ENCODE data around the gene NF1.
A peak's percentile ranks its signal among the peaks of the same experiment; 100 is the strongest.
"Not testable (repeated sequence)": the region's sequence is repeated elsewhere in the genome, so short reads cannot be mapped to it uniquely, and the experiment has no call there.

The NF1 gene

DNA sequence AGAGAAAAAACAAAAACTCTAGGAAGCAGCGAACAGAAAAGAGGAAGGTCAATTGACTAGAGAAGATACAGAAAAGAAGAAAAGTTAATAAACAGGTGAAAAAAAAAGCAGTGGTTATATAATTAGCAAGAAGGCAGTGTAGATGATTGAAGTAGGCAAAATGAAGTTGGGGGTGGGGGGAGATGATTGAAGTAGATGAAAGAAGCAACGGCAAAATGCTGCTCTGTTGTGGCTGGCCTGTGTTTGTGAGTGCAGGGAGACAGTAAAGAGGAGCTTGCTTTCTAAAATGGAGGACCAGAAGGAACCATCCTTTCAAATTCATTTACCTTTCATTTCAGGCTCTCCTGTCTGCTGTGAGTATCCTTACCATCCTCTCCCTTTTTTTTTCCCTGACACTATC lies 215.5 kb downstream of the NF1 start:
- peak; percentile 88 for DNase-seq

DNA sequence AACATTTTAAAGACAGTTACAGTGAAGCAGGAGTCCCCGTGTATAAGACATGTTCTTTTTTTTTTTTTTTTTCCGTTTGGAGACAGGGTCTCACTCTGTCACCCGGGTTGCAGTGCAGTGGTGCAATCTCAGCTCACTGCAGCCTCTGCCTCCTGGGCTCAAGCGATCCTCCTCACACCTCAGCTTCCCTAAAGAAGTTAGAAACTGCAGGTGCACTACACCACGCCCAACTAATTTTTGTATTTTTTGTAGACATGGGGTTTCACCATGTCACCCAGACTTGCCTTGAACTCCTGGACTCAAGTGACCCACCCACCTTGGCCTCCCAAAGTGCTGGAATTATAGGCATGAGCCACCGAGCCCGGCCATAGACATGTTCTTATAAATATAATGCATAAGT lies 216.1 kb downstream of the NF1 start:
- DNase-seq: peak; percentile 45

DNA sequence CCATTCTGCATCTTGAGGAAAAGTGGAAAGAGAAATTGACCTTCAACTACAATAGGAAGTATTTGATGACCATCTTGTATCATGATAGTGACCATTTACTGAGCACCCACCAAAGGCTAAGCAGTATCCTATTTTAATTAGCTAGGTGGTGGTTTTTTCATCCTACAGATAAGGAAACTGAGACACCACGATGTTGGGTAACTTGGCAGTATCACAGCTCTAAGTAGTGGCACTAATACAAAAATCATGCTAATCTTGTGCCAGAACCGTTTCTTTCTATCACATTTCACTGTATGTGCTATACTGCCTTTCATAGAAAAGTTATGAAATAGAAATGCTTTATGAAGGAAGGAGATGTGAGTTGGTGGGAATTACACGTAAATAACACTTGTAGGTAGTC lies 216.7 kb downstream of the NF1 start:
- peak; percentile 27 for DNase-seq

DNA sequence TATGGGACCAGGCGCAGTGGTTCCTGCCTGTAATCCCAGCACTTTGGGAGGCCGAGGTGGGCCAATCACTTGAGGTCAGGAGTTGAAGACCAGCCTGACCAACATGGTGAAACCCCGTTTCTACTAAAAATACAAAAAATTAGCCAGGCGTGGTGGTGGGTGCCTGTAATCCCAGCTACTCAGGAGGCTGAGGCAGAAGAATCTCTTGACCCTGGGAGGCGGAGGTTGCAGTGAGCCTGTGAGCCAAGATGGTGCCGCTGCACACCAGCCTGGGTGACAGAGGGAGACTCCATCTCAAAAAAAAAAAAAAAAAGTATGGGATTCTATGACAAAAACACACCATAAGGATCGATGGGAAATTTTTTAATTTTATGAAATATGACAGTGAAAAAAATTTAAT lies 217.4 kb downstream of the NF1 start:
- DNase-seq: peak; percentile 50

DNA sequence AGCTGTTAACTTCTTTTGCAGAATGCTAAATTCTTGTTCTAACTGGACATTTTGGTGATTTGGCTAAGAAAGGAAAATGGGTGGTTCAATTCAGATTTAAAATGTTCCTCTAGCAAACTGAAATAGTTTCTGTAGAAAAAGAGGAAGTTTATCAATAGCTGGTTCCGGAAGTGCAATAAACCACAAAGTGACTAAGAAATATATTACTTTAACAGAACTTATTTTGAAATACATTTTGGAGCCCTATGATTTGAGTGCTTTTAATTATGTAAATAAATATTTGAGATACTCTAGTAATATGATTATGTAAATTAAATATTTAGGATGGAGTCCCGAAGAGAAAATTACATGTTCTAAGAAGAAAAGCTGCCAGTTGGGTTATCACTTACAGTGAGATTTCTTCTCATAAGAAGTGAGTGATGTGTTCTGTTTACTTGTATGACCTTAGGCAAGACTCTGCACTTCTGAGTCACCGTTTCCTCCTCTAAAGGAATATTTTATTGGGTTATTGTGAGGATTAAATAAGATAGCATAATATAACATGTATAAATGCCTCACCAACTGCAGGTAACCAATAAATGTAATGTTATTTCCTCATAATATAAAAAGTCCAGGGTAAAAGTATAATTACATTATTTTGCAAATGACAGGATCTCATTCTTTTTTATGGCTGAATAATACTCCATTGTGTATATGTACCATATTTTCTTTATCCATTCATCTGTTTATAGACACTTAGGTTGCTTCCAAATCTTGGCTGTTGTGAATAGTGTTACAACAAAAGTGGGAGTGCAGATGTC lies 219.4 kb downstream of the NF1 start, which contains the start of gene EVI2B:
EVI2B (minus strand) TSS at position 73 of the 800 bp plus-strand sequence. CDS start 8,445 bp downstream, outside the sequence.
- peak; percentile 84 for DNase-seq

DNA sequence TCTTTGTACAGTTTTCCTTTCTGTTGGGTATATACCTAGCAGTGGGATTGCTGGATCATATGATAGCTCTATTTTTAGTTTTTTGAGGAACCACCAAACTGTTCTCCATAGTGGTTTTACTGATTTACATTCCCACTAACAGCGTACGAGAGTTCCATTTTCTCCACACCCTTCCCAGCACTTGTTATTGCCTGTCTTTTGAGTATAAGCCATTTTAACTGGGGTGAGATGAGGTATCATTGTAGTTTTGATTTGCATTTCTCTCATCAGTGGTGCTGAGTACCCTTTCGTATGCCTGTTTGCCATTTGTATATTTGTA lies 220.0 kb downstream of the NF1 start:
- DNase-seq: no peak

DNA sequence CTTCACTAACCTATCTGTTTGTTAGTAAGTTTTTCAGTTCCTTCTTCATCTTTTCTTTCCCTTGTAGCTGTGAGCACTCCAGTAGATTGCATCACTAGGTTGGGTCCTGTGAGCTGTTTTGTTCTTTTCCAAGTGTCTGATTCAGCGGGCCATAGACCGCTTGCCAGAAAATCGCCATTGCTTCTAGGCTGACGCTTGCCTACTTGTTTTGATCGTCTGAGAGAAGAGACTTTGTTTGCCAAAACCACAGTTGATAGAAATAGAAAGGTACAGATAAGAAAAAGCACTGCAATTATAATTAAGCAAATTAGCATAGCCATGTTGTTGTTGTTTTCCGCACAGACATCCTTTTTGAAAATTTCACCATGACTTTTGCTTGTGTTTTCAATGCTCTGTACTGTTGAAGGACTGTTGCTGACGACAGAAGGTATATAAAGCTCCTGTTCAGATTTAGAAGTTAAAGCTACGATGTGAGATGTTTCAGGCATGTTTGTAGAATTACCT lies 223.6 kb downstream of the NF1 start:
- peak; percentile 92 for DNase-seq

DNA sequence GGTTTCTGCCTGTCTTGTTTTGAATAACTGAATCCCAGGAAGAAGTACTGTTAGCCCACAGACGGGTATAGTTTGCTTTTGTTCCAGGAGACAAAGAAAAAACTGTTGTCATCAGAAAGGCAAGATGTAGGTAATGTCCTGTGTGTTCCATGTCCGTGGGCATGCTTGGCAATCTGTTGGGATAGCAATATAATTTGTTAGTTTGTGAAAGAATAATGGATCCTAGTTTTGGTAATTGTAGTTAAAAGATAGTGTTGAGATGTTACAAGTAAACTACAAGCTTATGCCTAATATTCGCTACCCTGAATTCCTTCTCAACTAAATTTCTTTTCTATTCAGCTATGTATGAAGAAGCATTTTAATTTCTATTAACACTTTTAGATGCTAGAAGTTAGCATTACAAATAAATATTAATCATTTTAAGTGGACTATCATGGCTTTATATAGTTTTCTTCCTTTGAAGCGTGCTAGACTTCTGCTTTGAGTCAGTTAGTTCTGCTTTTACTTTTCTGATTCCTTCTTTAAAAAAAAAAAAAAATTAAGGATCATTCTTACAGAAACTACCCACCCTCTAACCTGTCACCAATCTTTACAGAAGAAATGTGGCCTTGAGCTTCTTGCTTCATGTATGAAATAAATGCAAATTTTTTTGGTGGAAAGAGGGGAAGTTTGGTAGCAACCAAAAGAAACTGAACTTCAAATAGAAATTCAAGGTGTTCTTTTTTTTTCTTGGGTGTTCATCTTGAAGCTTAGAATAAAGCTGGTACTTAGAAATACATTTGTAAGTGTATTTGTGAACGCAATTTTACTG lies 224.3 kb downstream of the NF1 start:
- DNase-seq: peak; percentile 73

DNA sequence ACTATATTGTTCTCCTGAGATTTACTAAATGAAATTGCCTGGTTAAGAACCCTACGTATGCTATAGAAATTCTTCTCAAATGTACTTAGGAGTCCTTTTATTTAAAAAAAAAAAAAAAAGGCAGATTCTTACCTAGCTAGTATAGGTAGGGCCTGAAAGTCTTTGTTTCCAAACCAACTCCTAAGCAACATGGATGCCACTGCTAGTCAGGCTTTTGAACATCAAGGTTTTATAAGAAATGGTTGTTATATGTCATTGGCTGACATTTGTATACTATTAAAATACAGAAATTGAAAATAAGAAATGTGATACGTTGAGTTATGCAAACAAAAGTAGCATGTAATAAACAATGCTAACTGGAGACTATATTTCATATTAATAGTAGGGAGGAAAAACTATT lies 225.5 kb downstream of the NF1 start:
- DNase-seq: peak; percentile 36

DNA sequence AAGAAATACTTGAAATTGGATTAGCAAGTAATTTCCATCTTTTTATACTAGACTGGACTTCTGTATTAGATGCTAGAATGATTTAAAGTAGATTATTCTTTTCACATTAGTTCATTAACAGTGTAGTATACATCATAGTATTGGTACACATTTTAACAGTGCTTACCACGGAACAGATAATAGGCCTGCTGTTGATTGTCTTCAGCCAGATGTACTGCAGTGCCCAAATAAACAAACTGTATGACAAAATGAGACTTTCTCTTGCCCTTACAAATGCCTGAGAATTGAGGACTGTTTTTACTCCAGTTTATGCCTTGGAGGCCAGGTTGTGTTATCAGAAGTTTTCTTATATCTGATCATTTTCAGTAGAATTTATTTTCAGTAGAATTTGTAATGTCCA lies 226.0 kb downstream of the NF1 start:
- peak; percentile 28 for DNase-seq

DNA sequence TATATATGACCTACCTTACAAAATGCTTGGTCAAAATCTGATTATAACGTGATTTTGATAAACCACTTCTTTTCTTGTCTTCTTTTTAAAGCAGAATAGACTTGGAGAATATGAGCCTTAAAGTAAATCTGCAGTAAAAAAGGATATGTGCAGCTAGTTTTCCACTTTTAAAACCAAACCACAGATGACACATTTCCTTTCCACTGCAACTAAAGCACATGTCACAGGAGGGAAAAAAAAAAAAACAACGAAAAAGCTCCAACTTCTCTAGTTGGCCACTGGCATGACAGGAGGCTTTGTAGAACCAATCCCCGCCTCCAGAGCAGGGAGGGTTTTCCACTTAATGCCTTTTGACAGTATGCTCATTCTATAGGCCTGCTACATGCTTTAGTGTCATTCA lies 226.7 kb downstream of the NF1 start, which contains the start of gene EVI2A:
EVI2A (minus strand) TSS at position 142 of the 400 bp plus-strand sequence. CDS start 2,609 bp downstream, outside the sequence.
- peak; percentile 93 for DNase-seq

DNA sequence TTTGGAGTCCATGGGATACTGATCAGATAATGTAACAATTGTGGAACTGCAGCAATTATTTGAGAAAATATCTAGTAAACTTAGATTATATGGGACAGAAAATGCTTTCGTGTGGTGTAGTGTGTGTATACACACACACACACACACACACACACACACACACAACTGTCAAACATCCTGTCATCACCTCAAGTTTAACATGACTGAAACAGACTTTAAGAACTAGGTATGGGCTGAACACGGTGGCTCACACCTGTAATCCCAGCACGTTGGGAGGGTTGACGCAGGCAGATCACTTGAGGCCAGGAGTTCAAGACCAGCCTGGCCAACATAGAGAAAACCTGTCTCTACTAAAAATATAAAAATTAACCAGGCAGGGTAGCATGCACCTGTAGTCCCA lies 227.2 kb downstream of the NF1 start:
- peak; percentile 49 for DNase-seq

DNA sequence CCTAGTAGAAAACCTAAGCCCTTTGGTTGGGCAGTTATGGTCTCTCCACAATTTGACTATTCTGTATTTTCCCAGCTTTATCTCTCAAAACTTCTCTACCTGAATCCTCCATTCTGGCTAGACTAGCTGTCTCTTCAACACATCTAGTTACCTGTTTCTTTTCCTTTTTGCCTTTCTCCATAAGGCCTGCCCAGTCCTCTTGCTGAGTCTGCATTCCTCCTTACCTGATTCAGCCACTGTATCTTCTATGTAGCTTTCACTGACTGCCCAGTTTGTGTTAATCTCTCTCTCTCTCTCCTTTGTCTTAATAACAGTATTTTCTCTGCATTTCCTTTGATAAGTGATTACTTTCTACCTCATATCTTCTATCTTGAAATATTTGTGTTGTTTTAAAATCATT lies 228.8 kb downstream of the NF1 start:
- no peak for DNase-seq

DNA sequence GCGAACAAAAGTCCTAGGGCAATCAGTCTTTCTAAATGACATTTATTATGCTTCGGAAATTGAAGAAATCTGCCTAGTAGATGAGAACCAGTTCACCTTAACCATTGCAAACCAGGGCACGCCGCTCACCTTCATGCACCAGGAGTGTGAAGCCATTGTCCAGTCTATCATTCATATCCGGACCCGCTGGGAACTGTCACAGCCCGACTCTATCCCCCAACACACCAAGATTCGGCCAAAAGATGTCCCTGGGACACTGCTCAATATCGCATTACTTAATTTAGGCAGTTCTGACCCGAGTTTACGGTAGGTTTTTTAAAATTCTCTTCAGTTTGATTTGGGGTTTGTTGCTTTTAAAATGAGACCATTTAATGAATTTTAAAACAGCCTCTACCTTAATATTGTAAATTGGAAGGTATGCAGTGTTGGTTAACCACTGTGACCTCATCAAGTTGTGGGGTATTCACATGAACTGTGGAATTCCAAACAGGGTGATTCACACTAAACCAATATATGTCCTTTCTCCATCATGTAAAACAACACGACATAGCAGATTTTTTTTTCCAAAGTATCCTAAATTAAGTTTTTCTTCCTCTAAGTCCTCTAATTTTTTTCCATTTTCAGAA lies 232.9 kb downstream of the NF1 start:
- DNase-seq: no peak

DNA sequence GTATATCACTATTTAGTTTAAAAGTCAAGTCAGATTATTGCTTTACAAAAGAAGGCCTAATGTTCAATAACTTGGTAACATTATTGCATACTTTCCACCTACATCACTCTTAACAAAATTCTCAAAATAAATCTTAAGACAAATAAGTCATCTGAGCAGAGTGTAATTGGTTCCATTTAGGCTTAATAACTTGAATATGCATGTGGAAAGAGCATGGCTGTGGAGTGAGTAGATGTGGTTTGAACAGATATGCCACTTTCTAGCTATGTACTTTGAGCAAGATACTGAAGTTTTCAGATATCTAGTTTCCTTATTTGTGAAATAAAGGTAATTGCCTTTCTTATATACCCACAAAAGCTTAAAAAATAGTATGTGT lies 233.4 kb downstream of the NF1 start:
- DNase-seq: no peak

DNA sequence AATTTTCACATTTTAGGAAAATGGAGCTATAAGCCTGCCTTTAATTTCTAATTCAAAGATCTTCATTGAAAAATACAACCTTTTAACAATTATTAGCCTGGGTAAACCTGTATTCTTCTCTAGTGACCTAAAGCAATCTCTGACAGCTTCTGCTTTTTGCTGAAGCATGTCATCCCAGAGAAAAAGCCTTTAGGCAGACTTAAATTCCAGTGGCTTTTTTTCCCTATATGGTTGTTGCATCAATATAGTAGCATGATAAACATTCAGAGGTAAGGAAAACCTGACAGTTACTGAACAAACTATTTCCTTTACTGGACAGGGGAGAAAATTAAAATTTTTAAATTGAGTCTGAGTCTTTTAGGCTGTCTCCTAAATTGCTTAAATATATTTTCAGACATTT lies 234.4 kb downstream of the NF1 start:
- no peak for DNase-seq

DNA sequence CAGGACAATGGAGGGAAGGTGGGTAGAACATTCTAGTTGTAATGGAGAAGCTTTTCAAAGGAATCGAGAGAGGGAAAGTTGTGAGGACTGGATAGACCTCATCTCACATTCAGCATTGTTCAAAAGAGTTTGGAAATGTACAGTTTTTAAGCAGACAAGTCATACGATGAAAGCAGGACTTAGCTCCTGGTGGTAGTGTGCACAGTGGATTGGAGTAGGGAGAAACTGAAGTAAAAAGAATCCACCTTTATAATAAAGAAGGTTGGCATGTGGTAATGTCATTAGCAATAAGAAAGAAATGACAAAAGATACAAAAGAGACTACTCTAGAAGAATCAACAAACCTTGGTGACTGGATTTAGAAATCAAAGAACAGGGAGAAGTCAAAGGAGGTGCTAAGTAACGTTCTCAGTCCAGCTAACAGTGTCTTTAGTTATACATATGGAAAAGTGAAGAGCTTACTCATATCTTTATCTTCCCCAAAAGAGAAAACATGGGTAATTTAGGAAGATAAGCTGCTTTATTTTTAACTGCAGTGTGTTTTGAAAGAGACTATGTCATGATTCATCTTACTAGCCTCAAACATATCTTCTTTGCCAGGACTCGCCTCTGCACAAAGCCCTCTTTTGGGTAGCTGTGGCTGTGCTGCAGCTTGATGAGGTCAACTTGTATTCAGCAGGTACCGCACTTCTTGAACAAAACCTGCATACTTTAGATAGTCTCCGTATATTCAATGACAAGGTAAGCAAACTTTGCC lies 245.3 kb downstream of the NF1 start:
- no peak for DNase-seq

DNA sequence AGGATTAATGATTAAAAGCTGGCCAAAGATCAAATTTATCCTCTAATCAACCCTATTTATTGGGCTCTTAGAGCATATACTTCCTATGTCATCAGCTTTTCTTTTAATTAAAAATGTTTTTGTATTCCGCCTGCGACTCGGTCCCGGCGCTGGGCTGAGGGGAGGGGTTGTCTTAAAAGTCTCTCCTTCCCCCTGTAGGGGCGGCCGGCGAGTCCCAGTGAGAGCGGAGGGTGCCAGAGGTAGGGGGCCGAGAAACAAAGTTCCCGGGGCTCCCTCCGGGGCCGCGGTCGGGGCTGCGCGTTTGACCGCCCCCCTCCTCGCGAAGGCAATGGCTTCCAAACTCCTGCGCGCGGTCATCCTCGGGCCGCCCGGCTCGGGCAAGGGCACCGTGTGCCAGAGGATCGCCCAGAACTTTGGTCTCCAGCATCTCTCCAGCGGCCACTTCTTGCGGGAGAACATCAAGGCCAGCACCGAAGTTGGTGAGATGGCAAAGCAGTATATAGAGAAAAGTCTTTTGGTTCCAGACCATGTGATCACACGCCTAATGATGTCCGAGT lies 250.5 kb downstream of the NF1 start:
- DNase-seq: not testable (repeated sequence)

DNA sequence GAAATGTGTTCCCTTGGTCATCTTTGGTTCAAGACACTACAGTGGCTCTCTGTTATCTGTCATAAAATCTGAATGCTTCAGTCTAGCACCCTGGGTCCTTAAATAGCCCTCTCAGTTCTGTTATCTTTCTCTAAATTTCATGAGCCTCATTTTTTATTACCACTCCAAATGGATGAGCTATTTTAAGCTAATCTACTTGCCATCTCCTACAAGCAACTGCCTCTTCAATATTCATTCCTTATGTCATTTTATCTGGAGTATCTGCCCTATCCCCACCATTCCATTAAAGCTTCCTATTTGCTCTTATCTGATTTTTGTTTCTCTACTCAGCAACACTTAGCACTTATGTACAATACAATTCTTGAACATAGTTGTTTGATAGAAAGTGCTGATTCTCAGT lies 254.7 kb downstream of the NF1 start:
- DNase-seq: no peak

DNA sequence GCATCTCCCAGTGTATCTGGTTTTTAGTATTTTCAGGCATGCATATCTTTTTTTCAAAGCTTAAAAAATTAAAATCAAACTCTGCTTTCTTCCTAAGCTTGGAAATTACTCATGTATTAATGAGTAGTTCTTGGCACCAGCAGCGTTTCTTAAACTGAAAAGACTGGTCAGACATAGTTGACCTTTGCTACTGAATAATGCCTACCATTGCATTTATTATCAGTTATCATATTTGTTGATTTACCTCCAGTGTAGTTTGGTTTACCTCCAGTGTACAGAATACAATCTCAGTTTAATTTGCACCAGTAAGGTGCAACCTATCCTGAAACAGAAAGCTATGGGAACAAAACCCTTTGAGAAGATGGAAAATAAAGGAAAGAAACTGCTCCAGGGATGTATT lies 261.2 kb downstream of the NF1 start:
- DNase-seq: no peak

DNA sequence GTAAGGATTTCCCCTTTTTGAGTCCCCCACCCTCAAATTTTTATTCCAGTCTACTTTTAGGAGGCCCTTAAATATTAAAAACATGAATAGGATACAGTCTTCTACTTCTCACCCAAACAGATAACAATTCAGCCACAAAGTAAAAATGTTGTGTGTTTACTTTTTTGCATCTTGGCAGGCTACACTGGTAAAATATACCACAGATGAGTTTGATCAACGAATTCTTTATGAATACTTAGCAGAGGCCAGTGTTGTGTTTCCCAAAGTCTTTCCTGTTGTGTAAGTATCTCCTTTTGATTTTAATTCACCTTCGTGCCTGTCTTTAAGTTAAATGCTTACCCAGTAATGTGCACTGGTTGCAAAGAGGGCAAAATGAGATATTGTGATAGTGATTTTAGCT lies 262.3 kb downstream of the NF1 start:
- no peak for DNase-seq

DNA sequence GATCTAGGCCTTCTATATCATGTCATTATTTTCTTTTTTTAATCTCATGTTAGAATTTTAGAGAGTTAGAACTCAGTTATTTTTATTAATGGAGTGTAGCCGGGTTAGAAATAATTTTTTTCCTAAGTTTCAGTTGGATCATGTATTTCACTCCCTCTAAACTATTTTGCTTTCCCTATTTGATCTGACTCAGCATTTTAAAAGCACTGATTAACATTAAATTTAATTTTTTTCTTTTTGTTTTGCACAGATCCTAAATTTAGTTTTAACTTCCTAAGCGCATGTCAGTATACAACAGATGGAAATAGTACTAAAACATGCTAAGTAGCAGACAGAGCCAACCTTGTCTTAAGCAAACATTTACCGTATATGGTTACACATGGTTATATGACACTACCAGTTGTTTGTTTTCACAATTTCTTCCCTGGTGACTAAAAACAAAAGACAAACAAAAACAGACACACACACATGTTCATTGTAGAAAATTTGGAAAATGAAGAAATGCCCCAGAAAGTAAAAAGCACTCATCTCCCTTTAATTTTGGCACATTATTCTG lies 263.1 kb downstream of the NF1 start:
- DNase-seq: no peak
